ENCODE data around the gene MSRB1.

The MSRB1 gene

GRCh38 chr16:1918351-1919326 lies 24.4 kb downstream of the MSRB1 start, which contains the start of gene HS3ST6:
Gene HS3ST6, minus strand, starts transcription at chr16:1918415. Its CDS starts 92 bp downstream, at chr16:1918323.
- no peak for DNase-seq (ENCODE audit: low read depth)
- no peak for TF ChIP-seq CTCF (IDR thresholded peaks at IDR 0.05; ENCODE audit: control insufficient read depth, insufficient read depth, low read depth, low read length, missing control alignments)
- H3K4me3 ChIP-seq (ENCODE audit: control insufficient read depth, low read depth, low read length) = no peak within 1 kb of the TSS

DNA sequence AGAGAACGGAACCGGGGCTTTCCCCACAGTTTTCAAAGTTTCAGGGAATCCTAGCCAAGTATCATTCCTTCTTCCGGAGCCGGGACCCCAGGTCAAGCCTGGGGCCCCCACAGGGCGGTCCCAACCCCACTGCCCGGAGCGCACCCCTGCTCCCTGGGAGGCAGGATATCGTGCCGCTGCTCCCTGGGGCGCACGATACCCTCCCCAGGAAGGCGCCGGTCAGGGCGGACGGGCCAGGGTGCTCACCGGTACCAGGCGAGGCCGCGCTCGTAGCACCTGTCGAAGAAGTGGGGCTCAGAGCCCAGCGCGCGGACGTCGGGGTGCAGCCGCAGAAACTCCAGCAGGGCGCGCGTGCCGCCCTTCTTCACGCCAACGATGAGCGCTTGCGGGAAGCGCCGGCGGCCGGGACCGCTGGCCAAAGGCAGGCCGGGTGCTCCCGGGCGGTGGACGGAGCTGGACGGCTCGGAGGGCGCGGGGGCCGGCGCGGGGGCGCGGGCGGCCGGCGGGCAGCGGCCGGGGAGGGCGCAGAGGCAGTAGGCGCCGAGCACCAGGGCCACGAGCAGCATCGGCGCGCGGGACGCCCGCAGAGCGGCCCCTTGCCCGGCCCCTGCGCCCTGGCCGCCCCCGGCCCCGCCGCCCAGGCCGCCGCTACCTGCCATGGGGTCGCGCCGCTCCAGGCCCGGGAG lies 25.2 kb downstream of the MSRB1 start:
- no peak for DNase-seq (ENCODE audit: low read depth)
- H3K4me3 ChIP-seq (ENCODE audit: control insufficient read depth, low read depth, low read length) = no peak overlapping the region
- TF ChIP-seq CTCF (IDR thresholded peaks at IDR 0.05; ENCODE audit: control insufficient read depth, insufficient read depth, low read depth, low read length, missing control alignments) = no peak

DNA sequence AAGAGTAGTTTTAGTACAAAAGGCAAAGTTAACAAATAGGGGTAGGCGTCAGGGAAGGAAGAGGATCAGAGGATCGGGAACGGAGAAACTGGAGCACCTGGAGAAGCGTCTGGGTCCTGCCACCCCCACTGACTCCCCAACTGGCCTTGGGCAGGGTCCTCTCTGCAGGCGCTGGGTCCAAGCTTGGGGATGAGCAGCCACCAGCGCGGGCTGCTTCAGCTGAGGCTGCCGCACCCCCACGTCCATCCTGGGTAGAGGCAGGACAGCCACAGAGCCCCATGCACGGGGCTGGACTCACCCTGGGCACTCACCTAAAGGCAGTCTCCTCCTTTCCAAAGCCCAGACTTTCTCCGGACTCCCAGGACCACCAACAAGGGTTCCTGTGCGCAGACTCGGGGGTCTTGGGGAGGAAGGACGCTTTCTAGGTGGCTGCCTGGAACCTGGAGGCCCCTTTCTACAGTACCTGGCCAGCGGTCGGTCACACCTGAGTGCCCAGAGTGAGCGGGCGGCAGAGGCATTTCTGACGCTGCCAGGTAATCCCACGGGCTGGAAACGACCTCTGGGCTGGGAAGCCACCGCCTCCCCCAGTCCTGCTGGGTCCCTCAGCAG lies 25.8 kb downstream of the MSRB1 start:
- no peak overlapping the region for H3K4me3 ChIP-seq (ENCODE audit: control insufficient read depth, low read depth, low read length)
- DNase-seq (ENCODE audit: low read depth) = no peak
- TF ChIP-seq CTCF (IDR thresholded peaks at IDR 0.05; ENCODE audit: control insufficient read depth, insufficient read depth, low read depth, low read length, missing control alignments) = no peak

GRCh38 chr16:1916640-1916990 lies 26.4 kb downstream of the MSRB1 start:
- H3K4me3 ChIP-seq (ENCODE audit: control insufficient read depth, low read depth, low read length) = no peak overlapping the region
- TF ChIP-seq CTCF (IDR thresholded peaks at IDR 0.05; ENCODE audit: control insufficient read depth, insufficient read depth, low read depth, low read length, missing control alignments) = no peak
- DNase-seq (ENCODE audit: low read depth) = no peak

DNA sequence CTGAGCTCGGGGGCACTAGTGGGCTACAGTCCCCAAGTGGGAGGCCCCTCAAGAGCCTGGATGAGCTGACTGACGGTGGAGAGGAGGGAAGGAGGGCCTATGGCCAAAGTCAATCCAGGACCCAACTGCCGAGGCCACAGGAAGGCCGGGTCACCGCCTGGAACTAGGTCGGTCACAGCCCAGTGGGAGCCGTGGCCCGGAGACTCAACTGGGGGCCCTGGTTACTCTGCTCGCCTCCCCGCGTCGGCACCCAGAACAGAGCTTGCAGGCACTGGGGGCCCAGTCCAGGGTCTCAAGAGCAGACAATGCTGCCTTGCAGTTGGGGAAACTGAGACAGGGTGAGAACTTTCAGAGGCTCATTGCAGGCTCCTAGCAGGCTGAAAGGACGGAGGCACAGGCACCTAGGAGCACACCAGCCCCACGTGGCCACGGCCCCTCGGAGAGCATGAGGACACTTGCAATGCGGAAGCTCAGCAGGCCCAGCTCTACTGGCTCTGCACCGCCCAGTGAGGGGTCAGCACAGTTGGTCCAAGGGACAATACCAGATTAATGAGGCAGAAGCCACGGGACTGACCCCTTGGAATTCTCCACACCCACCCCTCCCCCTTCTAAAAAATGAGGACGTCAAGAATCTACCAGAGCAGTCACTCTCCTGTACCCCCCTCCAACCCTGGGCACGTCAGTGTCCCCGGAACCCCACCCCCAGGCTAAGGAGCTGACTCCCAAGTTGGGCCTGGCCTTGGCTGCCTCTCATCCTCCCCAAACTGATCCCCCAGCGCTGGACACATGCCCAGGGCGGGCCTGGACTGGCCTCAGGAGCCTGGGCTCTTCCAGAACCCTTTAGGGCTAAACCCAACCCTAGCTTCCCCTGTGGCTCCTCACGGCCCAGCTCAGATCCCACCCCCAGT lies 27.0 kb downstream of the MSRB1 start:
- DNase-seq (ENCODE audit: low read depth) = no peak
- no peak overlapping the region for H3K4me3 ChIP-seq (ENCODE audit: control insufficient read depth, low read depth, low read length)
- TF ChIP-seq CTCF (IDR thresholded peaks at IDR 0.05; ENCODE audit: control insufficient read depth, insufficient read depth, low read depth, low read length, missing control alignments) = no peak

GRCh38 chr16:1914988-1915387 lies 28.0 kb downstream of the MSRB1 start:
- TF ChIP-seq CTCF (IDR thresholded peaks at IDR 0.05; ENCODE audit: control insufficient read depth, insufficient read depth, low read depth, low read length, missing control alignments) = no peak
- H3K4me3 ChIP-seq (ENCODE audit: control insufficient read depth, low read depth, low read length) = no peak overlapping the region
- DNase-seq (ENCODE audit: low read depth) = no peak

Measured in AG09309 (cell line).